Activated CD8-positive, alpha-beta T cell treated with anti-CD3 and anti-CD28 coated beads for 36 hours (primary cell): ENCODE measurements around the gene ABCA1. TPM values are rescaled to one million over a fixed set of nuclear protein-coding genes. Genes with fewer than 3 reads are reported as not detected.

ENCODE experiments used
- ATAC-seq: fragments of 200-7000 bp; cut with Tn5 transposase; one replicate; pipeline ENCODE4 v1.10.0; 2021; ENCODE audit warnings: mild to moderate bottlenecking, moderate library complexity
- CTCF ChIA-PET: fragments of 350-600 bp; sonication (Branson Sonifier 250); formaldehyde crosslinking; loops from one replicate; lab custom pipeline; 2021; ENCODE audit warnings: antibody characterized with exemption; lab: Charles Lee
- POLR2A ChIA-PET: fragments of 350-600 bp; sonication (Branson Sonifier 250); formaldehyde crosslinking; loops from one replicate; lab custom pipeline; 2021; ENCODE audit warnings: antibody characterized with exemption; lab: Charles Lee
- DNase-seq: peaks from one replicate; pipeline ENCODE4 v3.0.0-alpha.2; 2020
- H3K27ac Mint-ChIP-seq: one replicate; pipeline ENCODE4 v1.8.0; 2021; ENCODE audit warnings: mild to moderate bottlenecking, mixed read lengths
- H3K27me3 Mint-ChIP-seq: one replicate; pipeline ENCODE4 v1.8.0; 2021; ENCODE audit warnings: mixed read lengths
- H3K36me3 Mint-ChIP-seq: one replicate; pipeline ENCODE4 v1.8.0; 2021; ENCODE audit warnings: low read depth, mixed read lengths
- H3K4me1 Mint-ChIP-seq: one replicate; pipeline ENCODE4 v1.8.0; 2021; ENCODE audit warnings: low read depth, mixed read lengths
- H3K4me3 Mint-ChIP-seq: one replicate; pipeline ENCODE4 v1.8.0; 2021; ENCODE audit warnings: mild to moderate bottlenecking, moderate library complexity, mixed read lengths
- H3K9me3 Mint-ChIP-seq: one replicate; pipeline ENCODE4 v1.8.0; 2021; ENCODE audit warnings: mixed read lengths
- CTCF ChIP-seq: fragments of 200-600 bp; IDR thresholded peaks from one replicate; pipeline ENCODE4 v1.8.0; 2022; ENCODE audit warnings: antibody characterized with exemption, mild to moderate bottlenecking
- intact Hi-C: fragments of 100-400 bp; cut with micrococcal nuclease; formaldehyde crosslinking; loops from one replicate; pipeline ENCODE4 v1.10.0; 2022
- total RNA-seq, 2 experiments: library from RNA; stranded (reverse); gene quantifications; one replicate each; pipeline ENCODE4 v1.2.3, GENCODE V29; 2021

The ABCA1 gene
- total RNA-seq, 2 experiments from 2014 or later = 0.20 to 0.38 TPM

- no peak for DNase-seq
- Mint-ChIP-seq H3K4me3 (no peak overlapping the region), H3K27ac (no peak overlapping the region), H3K27me3 (no peaks in the 10 kb centered on the region), H3K9me3 (no peaks in the 10 kb centered on the region), H3K4me1 (no peaks in the 10 kb centered on the region), H3K36me3 (no peaks in the 10 kb centered on the region)
- intact Hi-C loops = no loop called here
- no peak for ATAC-seq
- POLR2A ChIA-PET = no interaction called here
- CTCF ChIA-PET = no interaction called here
- no peak for TF ChIP-seq CTCF
These were observed 143.9 kb downstream of the ABCA1 start for GRCh38 chr9:104784098-104784497.

GRCh38 chr9:104783588-104783987 lies 144.4 kb downstream of the ABCA1 start:
- intact Hi-C loops = no loop called here
- Mint-ChIP-seq H3K4me3 (no peak overlapping the region), H3K36me3 (no peaks in the 10 kb centered on the region), H3K27me3 (no peaks in the 10 kb centered on the region), H3K9me3 (no peaks in the 10 kb centered on the region), H3K4me1 (no peaks in the 10 kb centered on the region), H3K27ac (no peak overlapping the region)
- CTCF ChIA-PET = no interaction called here
- DNase-seq (no peak), ATAC-seq (no peak)
- TF ChIP-seq CTCF = no peak
- POLR2A ChIA-PET = no interaction called here

- no peak for DNase-seq
- no peaks in the 10 kb centered on the region for H3K9me3 Mint-ChIP-seq
- no peak overlapping the region for H3K4me3 Mint-ChIP-seq
- H3K36me3 Mint-ChIP-seq = no peaks in the 10 kb centered on the region
- POLR2A ChIA-PET = no interaction called here
- H3K27ac Mint-ChIP-seq = no peak overlapping the region
- CTCF ChIA-PET = interaction anchor here (0.9 to 1.0 kb wide), 3 partner anchors 17 to 635 kb away, joined by 3 read pairs; partner anchors contain the start of gene NIPSNAP3B
- H3K27me3 Mint-ChIP-seq = no peaks in the 10 kb centered on the region
- intact Hi-C loops = no loop called here
- TF ChIP-seq CTCF = peak; percentile 31
- H3K4me1 Mint-ChIP-seq = no peaks in the 10 kb centered on the region
- peak; percentile 34 for ATAC-seq
These were observed 147.1 kb downstream of the ABCA1 start for GRCh38 chr9:104780796-104781395.

GRCh38 chr9:104779946-104780535 lies 147.9 kb downstream of the ABCA1 start:
- Mint-ChIP-seq H3K27ac (no peak overlapping the region), H3K9me3 (no peaks in the 10 kb centered on the region), H3K36me3 (no peaks in the 10 kb centered on the region), H3K27me3 (no peaks in the 10 kb centered on the region), H3K4me3 (no peak overlapping the region), H3K4me1 (no peaks in the 10 kb centered on the region)
- DNase-seq = no peak
- TF ChIP-seq CTCF = no peak
- intact Hi-C loops = no loop called here
- POLR2A ChIA-PET = no interaction called here
- CTCF ChIA-PET = interaction anchor here (0.9 to 1.0 kb wide), 3 partner anchors 16 to 636 kb away, joined by 3 read pairs; partner anchors contain the start of gene NIPSNAP3B
- ATAC-seq = no peak

GRCh38 chr9:104779334-104779733 lies 148.6 kb downstream of the ABCA1 start:
- POLR2A ChIA-PET = no interaction called here
- no peak for ATAC-seq
- Mint-ChIP-seq H3K36me3 (no peaks in the 10 kb centered on the region), H3K27ac (no peak overlapping the region), H3K4me3 (no peak overlapping the region), H3K4me1 (no peaks in the 10 kb centered on the region), H3K27me3 (no peaks in the 10 kb centered on the region), H3K9me3 (no peaks in the 10 kb centered on the region)
- no peak for DNase-seq
- CTCF ChIA-PET = no interaction called here
- no peak for TF ChIP-seq CTCF
- intact Hi-C loops = no loop called here
